HG03469 (cell line): ENCODE measurements around the gene SMIM22.
"Not testable (repeated sequence)": the region's sequence is repeated elsewhere in the genome, so short reads cannot be mapped to it uniquely, and the experiment has no call there.

Experiments
- ATAC-seq: cut with Tn5 transposase; IDR thresholded peaks from one replicate; pipeline ENCODE4 v1.9.1; 2021; ENCODE audit warnings: mild to moderate bottlenecking, moderate library complexity, moderate number of reproducible peaks; ENCODE audit not compliant: unreplicated experiment

SMIM22 gene

DNA sequence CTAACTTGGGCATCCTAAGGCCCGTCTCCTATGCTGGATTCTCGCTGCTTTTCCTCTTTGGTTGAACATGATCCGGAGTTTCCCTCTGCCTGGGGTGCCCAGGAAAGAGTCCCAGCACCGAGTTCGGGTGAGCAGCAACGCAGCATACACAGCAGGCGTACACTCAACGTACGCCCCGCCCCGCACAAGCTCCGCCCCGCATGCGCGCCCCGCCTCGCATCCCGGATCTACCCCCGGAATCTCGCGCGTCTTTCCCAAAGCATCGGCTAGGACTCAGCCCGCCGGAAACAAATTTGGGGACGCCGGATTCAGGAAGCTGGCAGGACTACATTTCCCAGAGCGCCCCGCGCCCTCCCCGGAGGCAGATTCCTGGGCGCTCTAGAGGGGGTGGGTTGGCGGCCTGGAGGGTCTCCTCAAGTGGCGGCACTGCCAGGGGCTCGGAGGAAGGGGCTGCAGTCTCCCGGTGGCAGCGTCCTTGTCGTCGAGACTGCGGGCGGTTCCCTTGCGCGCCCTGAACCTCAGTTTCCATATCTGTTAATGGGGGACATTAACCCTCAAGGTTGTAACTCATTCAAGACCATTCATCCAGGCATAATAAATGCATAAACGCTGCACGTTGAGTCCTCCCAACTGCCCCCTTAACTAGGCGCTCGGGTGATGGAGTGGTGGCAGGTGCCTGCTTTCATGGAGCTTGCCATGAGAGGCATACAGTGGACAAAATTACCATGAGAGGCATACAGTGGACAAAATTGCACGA lies 26.4 kb upstream of the SMIM22 start:
- ATAC-seq: peak; percentile 51

DNA sequence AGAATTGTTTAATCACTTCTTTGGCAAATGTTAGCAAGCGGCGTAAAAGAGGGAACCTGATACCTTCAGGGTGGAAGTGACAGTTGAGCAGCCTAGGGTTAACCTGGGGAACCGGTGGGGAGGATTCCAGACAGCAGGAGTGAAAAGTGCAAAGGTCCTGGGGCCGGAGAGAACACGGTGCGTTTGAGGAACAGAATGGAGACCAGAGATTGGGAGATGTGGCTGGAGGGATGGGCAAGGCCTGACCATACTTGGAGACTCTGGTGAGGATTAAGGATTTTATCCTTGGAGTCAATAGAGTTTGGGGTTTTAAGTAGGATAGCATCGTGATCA lies 25.9 kb upstream of the SMIM22 start:
- ATAC-seq: no peak

DNA sequence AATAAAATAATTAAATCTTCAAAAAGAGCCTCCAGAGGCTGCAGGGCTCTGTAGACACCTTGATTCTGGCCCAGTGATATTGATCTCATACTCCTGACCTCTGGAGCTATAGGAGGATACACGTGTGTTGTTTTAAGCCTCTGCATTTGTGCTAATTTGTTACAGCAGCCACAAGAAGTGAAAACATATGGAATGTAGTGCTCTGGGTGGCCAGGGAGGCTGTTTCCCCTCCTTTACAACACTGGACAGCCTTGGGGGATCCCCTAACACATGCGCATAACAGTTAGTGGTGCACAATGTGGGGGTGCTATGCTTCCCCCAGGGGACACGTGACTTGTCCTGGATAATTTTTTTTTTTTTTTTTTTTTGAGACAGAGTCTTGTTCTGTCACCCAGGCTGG lies 23.5 kb upstream of the SMIM22 start:
- ATAC-seq: no peak

DNA sequence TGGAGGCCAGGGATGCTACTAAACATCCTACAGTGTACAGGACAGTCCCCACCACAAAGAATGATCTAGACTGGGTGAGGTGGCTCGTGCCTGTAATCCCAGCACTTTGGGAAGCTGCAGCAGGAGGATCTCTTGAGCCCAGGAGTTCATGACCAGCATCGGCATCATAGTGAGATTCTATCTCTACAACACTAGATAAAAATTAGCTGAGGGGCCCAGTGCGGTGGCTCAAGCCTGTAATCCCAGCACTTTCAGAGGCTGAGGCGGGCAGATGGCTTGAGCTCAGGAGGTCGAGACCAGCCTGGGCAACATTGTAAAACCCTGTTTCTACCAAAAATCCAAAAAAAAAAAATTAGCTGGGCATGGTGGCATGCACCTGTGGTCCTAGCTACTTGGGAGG lies 22.8 kb upstream of the SMIM22 start:
- ATAC-seq: no peak

DNA sequence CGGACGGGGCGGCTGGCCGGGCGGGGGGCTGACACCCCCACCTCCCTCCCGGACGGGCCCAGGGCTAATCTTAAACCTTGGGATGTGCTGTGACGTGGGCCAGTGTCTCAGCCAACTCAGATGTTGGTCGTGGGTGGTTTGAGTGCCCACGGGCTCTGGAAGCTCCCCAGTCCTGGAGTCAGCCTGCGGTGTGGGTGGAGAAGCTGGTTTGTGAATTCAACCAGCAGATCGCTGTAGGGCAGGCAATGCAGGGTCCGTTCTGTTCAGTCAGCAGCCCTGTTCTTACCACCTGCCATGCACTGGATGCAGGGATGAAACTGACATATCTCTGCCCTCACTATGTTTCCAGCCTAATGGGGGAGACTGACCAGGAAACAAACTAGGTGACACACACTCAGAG lies 20.2 kb upstream of the SMIM22 start:
- no peak for ATAC-seq

DNA sequence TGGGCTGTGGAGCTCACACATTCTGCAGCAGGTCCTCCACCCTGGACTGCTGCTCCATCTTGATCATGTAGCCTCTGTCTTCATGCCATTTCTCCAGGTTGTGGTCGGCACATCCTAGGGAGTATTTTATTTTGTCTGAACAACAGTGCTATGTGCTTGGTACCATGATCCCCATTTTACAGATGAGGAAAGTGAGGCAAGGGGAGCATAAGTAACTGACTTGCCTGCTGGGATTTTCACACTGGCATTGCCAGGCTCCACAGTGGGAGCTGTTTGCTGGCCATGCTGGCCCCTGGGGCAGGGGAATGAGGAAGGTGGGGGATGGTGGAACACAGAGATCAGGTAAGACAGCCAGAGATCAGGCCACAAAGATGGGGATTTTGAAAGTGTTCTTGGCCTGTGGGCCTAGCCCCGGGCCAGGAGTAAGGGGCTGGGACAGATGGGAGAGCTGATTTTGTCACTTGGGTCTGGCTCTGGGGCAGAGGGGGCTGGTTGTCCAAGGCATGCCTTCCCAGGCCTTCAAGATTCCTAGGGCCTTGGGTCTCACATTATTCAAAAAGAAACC lies 18.9 kb upstream of the SMIM22 start:
- no peak for ATAC-seq

DNA sequence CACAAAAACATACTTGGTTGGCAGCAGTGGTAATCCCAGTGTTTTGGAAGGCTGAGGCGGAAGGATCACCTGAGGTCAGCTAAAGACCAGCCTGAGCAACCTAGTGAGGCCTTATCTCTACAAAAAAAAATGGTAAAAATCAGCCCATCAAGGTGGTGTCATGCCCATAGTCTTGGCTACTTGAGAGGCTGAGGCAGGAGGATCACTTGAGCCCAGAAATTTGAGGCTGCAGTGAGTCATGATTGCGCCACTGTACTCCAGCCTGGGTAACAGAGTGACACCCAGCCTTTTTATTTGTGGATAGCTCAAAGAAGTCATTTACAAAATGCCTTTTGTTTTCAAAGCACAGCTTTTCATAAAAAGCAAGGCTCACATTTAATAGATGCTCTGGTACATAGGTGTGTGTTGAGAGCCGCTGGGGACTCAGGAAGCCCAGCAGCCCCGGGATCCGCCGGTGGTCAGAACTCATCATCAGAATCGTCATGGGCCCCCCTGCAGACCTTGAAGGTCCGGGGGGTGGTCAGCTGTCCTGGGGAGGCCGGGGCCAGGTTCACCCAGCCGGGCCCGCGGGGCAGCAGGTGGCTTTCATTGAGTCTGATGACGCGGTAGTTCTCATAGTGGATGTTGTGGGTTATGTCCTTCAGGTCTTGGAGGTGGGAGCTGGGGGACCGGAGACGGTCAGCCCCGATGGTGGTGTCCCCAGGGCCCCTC lies 17.7 kb upstream of the SMIM22 start:
- ATAC-seq: no peak

DNA sequence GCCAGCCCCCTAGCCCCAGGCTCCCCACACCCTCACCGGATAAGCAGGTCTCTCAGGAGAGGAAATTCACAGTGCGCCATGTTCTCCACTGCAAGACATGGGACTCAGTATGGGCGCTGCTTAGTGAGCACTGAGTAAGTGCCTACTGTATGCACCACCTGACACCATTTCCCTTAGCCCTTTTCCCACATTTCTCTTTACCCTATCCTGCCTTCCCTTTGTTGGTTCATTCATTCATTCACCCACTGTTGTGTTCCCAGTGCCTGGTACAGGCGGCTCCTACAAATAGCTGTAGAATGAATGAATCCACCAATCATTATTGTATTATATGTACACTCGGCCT lies 17.1 kb upstream of the SMIM22 start:
- no peak for ATAC-seq

DNA sequence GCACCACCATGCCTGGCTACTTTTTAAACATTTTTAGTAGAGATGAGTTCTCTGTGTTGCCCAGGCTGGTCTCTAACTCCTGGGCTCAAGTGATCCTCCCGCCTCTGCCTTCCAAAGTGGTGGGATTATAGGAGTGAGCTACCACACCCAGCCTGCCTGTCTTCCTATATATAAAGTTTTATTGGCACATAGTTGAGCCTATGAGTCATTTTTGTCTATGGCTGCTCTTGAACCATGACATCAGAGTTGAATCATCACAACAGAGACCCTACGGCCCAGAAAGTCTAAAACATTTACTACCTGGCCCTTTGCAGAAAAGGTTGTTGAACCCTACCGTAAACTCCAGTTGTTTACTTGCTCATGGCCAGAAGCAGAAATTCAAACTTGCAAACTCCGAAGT lies 14.9 kb upstream of the SMIM22 start:
- no peak for ATAC-seq

DNA sequence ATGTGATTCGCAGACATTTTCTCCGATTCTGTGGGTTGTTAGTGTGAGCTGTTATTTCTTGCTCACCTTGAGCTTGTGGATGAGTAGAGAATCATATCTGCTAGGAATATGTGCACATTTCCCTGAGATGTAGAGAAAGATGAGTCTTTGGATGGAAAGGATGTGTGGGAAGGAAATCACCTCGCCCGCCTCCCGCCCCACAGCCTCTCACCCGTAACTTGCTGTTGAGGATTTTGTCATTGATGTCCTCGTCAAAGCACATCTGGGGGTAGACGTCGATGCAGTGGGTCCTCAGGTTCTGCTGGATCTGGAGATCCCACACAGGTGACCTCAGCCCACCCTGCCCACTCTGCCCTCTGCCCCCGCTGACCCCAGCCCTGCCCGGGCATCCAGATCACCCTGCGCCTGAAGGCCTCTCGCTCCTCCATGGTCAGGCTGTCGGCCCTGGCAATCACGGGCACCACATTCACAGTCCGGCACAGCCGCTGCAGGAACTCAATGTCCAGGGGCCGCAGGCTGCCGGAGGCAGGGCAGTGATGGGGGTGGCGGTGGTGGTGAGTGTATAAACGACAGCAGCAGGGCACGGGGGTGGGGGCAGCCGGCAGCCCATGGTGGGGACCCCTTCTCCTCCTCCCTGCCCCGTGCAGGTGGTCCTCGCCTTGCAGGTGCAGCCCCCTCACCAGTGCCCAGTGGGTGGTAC lies 11.8 kb upstream of the SMIM22 start:
- no peak for ATAC-seq

DNA sequence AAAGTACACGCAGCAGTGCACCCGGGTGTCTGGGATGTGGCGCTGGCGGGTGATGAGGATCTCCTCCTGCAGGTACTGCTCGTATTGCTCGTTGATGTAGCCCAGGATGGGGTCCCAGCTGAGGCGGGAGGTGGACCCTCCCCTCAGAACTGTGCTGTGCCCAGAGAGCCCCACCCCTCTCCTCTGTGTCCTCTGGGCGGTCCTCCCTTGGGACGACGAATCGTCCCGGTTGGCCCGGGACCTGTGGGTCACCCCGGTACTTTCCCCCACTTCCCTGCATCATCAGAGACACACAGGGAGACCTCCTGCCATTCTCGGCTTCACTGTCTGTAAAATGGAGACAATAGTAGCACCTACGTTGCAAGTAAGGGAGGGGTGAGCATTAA lies 11.2 kb upstream of the SMIM22 start:
- no peak for ATAC-seq

DNA sequence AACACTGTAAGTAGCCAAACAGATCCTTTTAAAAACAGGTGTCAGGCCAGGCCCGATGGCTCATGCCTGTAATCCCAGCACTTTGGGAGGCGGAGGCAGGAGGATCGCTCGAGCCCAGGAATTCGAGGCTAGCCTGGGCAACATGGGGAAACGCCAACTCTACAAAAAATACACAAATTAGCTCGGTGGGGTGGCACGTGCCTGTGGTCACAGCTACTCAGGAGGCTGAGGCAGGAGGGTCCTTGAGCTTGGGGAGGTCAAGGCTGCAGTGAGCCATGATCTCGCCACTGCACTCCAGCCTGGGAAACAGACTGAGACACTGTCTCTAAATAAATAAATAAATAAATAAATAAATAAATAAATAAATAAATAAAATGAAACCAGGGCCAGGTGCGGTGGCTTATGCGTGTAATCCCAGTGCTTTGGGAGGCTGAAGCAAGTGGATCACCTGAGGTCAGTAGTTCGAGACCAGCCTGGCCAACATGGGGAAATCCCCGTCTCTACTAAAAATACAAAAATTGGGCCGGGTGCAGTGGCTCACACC lies 10.7 kb upstream of the SMIM22 start:
- ATAC-seq: not testable (repeated sequence)

DNA sequence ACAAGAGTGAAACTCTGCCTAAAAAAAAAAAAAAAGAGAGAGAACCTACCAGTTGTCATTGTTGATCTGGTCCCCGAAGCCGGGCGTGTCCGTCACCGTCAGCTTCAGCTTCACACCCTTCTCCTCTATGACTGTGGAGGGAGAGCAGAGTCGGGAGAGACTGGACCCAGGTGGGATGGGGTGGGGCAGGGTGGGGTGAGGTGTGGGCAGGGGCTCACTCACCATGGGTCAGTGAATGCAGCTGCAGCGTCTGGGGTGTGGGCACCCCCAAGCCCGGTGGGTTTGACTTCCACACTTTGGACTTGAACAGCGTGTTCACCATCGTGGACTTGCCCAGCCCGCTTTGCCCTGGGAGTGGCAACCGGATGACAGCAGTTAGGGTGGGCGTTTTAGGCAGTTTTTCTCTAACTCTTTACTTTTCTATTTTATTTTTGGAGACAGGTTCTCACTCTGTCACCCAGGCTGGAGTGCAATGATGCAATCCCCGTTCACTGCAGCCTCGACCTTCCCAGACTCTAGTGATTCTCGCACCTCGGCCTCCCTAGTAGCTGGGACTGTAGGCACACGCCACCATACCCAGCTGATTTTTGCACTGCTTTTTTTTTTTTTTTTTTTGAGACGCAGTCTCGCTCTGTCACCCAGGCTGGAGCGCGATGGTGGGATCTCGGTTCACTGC lies 9.3 kb upstream of the SMIM22 start:
- no peak for ATAC-seq

DNA sequence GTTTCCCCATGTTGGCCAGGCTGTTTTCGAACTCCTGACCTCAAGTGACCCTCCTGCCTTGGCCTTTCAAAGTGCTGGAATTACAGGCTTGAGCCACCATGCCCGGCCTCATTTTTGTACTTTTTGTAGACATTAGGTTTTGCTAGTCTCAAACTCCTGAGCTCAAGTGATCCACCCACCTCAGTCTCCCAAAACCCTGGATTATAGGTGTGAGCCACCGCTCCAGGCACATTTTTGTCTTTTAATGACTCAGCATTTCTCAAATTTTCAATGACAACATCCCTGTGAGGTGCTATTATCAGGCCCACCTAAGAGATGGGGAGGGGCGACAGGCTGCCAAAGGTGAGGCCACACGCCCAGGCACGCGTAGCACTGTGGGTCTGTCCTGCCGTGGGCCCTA lies 8.1 kb upstream of the SMIM22 start:
- ATAC-seq: no peak

DNA sequence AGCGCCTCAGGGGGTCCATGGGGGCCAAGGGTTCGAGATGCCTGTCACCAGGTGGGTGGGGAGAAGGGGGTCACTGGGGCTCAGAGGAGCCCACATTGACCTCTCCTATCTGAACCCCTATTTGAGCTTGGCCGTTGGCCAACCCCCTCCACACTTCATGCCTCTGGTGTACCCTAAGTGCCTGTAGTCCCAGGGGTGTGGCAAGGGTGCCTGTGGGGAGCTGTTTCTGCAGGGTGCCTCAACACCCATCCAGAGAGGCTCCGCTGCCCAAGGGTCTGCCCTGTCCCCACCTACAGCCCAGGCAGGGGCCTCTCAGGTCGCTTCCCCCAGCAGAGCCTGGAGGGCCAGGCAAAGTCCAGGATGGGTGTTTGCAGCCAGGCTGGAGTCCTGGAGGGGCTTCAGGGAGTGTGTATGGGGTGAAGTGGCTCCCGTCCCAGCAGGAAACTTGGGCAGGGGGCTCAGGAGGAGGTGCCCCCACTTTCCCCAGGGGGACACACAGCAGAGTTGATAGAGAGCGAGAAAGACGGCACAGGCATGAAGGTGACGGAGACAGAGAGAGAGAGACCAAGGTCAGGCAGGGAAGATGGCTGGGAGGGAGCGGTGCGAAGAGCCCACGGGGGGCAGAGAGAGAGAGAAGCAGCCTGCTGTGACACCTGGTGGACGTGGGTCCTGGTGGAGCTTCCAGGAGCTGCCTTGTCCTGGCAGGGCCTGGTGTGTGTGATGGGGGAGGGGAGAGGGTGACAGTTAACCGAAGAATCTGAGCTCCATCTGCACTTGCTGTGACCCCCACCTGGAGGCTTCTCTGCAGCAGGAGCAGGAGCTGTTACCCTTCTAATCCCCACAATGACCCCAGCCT lies 7.3 kb upstream of the SMIM22 start, which contains the start of gene SEPTIN12:
TSS of gene SEPTIN12 (minus strand) at position 719 of the 856 bp plus-strand sequence. CDS start at position 19, 700 bp downstream.
- no peak for ATAC-seq

DNA sequence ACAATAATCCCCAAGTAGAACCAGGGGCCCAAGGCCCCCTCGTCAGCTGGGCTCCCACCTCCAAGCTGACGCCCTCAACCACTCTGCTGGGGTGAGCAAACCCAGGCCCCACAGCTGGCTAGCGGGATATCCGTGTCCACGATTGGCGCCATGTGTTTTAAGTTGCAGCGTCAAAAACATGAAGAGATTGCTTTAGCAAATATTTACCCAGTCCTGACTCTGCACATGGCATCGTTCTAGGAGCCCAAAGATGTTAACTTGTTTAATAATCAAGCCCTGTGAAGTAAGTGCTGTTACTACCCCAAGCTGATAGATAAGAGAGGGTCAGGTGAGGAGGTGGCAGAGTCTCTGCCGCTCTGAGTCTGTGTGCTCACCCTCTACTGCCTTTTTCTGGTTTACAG lies 6.7 kb upstream of the SMIM22 start:
- no peak for ATAC-seq

DNA sequence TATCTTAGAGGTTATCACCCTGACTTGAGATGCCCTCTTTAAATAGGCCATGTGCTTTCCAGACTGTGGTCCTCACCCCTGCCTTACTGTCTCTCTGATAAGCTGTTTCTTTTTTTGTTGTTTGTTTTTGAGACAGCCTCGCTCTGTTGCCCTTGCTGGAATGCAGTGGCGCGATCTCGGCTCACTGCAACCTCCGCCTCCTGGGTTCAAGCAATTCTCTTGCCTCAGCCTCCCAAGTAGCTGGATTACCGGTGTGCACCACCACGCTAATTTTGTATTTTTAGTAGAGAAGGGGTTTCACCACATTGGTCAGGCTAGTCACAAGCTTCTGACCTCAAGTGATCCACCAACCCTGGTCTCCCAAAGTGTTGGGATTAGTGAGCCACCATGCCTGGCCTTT lies 6.3 kb upstream of the SMIM22 start:
- ATAC-seq: no peak

DNA sequence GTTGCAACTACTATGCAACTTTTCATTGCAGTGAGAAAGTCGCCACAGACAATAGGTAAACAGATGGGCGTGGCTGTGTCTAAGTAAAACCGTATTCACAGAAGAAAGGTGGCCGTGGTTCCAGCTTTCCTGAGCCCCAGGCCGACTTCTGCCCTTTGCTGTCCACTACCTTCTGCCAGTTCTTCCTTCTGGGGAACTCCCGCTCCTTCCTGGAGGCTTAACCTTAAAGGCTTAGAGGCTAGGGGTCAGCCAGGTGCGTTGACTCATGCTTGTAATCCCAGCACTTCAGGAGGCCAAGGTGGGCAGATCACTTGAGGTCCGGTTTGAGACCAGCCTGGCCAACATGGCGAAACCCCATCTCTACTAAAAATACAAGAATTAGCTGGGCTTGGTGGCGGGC lies 4.9 kb upstream of the SMIM22 start:
- no peak for ATAC-seq

DNA sequence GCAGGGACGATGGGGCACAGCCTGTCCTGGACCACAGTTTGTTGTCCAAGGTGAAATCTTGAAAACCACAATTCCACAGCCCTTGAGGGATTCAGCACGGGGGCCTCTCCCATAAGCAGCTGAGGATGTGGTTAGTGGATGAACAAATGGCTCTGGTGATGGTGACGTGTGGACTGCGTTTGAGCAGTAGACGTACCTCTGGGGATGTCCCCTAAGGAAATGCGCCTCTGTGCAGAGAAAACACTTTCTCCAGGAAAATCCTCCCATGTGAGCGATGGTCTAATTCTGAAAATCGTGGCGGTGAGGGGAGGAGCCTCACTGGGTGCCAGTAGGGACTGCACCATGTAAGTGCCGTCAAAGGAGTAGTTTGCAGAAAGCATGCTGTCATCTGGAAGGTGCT lies 4.3 kb upstream of the SMIM22 start:
- ATAC-seq: no peak

DNA sequence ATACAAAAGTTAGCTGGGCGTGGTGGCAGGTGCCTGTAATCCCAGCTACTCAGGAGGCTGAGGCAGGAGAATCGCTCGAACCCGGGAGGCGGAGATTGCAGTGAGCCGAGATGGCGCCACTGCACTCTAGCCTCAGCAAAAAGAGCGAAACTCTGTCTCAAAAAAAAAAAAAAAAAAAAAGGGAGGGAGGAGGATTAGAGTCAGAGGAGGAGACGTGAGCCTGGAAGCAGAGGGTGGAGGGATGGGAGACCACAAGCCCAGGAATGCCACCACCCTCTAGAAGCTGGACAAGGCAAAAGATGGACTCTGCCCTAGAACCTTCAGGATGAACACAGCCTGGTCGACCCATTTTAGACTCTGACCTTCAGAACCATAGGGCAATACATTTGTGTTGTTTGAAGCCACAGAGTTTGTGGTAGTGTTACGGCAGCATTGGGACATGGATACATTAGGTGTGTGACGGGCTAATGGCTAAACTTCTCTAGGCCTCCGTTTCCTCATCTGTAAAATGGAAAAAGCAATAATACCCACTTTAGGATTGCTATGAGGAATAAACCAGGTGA lies 2.1 kb upstream of the SMIM22 start:
- no peak for ATAC-seq
